Caco-2 (cell line): ENCODE results near the gene ECPAS. TPM values are rescaled to one million over a fixed set of nuclear protein-coding genes. Genes with fewer than 3 reads are reported as not detected.
"Not testable (repeated sequence)": the region's sequence is repeated elsewhere in the genome, so short reads cannot be mapped to it uniquely, and the experiment has no call there.

ENCODE experiments used
- BruUV-seq: library from RNA; stranded (reverse); fragments of 400-500 nt; replicated peaks from 2 replicates; lab custom pipeline; 2021; lab: Mats Ljungman, UMichigan
- CTCF ChIA-PET: fragments of 300-600 bp; sonication (Branson Sonifier 250); formaldehyde crosslinking; loops from one replicate; lab custom pipeline; 2022; ENCODE audit warnings: antibody characterized with exemption; lab: Charles Lee
- POLR2A ChIA-PET: fragments of 300-600 bp; sonication (Branson Sonifier 250); formaldehyde crosslinking; loops from one replicate; lab custom pipeline; 2022; ENCODE audit warnings: antibody characterized with exemption; lab: Charles Lee
- DNase-seq, 2 experiments: peaks; one replicate each; pipeline versions ENCODE4 v3.0.0 to v3.0.0-alpha.2; 2020 to 2022
- H3K27me3 ChIP-seq: replicated peaks from 2 replicates; pipeline ENCODE4 v1.6.0; 2011; ENCODE audit warnings: low read length; ENCODE audit not compliant: control insufficient read depth, insufficient read depth
- H3K36me3 ChIP-seq: 2 replicates; pipeline ENCODE4 v1.5.1; 2011; ENCODE audit warnings: low read length; ENCODE audit not compliant: control insufficient read depth, insufficient read depth
- H3K4me1 ChIP-seq: fragments of 250-450 bp; sonication (Bioruptor Pico); 2 replicates; pipeline ENCODE4 v1.5.1; 2020; ENCODE audit warnings: mild to moderate bottlenecking
- H3K4me3 ChIP-seq: 2 replicates; pipeline ENCODE4 v1.5.1; 2011; ENCODE audit warnings: low read depth, mild to moderate bottlenecking, control low read depth, low read length
- H3K9me3 ChIP-seq: fragments of 250-450 bp; sonication (Bioruptor Pico); 2 replicates; pipeline ENCODE4 v1.5.1; 2020; ENCODE audit warnings: mild to moderate bottlenecking, moderate library complexity
- H3K27ac Mint-ChIP-seq: one replicate; pipeline ENCODE4 v1.8.0; 2022; ENCODE audit warnings: mixed read lengths; ENCODE audit not compliant: unreplicated experiment
- H3K27me3 Mint-ChIP-seq: one replicate; pipeline ENCODE4 v1.8.0; 2022; ENCODE audit warnings: mixed read lengths; ENCODE audit not compliant: insufficient read depth, unreplicated experiment
- H3K36me3 Mint-ChIP-seq: one replicate; pipeline ENCODE4 v1.8.0; 2022; ENCODE audit warnings: mild to moderate bottlenecking, mixed read lengths; ENCODE audit not compliant: insufficient read depth, unreplicated experiment
- H3K4me1 Mint-ChIP-seq: one replicate; pipeline ENCODE4 v1.8.0; 2022; ENCODE audit warnings: low read depth, mixed read lengths; ENCODE audit not compliant: unreplicated experiment
- H3K4me3 Mint-ChIP-seq: one replicate; pipeline ENCODE4 v1.8.0; 2022; ENCODE audit warnings: mild to moderate bottlenecking, moderate library complexity, mixed read lengths; ENCODE audit not compliant: unreplicated experiment
- H3K9me3 Mint-ChIP-seq: one replicate; pipeline ENCODE4 v1.8.0; 2022; ENCODE audit warnings: mixed read lengths; ENCODE audit not compliant: unreplicated experiment
- intact Hi-C: fragments of 100-400 bp; cut with micrococcal nuclease; formaldehyde crosslinking; loops from one replicate; pipeline ENCODE4 v1.10.0; 2022; ENCODE audit not compliant: unreplicated experiment
- total RNA-seq: library from RNA; stranded (reverse); gene quantifications from 2 replicates; pipeline ENCODE4 v1.2.3, GENCODE V29; 2022
- TF ChIP-seq, protein P1 (sequence below), 2 experiments: fragments of 200-600 bp in 1 of 2; IDR thresholded peaks; 1 replicate in 1 of 2; 2 replicates in 1 of 2; pipeline versions ENCODE4 v1.5.1 to v1.8.0; 2011 to 2022; ENCODE audit warnings: antibody characterized with exemption in 1 of 2, control low read depth in 1 of 2, inconsistent platforms in 1 of 2, low read depth in 1 of 2, low read length in 1 of 2, mild to moderate bottlenecking in 1 of 2, moderate library complexity in 1 of 2; ENCODE audit not compliant: insufficient read depth in 1 of 2, severe bottlenecking in 1 of 2, unreplicated experiment in 1 of 2

ECPAS gene
- total RNA-seq, 1 experiment from 2014 or later: 77.0 TPM

DNA sequence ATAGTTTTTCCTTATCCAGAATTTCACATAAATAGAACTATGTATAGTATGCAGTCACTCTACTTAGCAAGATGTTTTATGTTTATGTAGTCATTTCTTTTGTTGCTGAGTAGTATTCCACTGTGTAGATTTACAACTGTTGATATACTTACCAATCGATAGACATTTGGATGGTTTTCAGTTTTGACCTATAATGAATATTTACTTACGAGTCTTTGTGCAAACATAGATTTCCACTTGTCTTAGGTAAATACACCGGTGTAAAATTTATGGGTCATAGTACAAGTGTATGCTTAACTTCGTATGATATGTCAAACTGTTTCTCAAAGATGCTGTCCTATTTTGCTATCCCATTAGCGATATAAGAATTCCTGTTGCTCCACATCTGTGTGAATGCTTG, 134.4 kb downstream of the ECPAS start:
- Histone ChIP-seq H3K27me3 (no peaks in the 10 kb centered on the region), H3K9me3 (no peaks in the 10 kb centered on the region), H3K4me3 (no peak overlapping the region), H3K4me1 (peaks cover 29% of the 10 kb centered on the region), H3K36me3 (no peaks in the 10 kb centered on the region)
- Mint-ChIP-seq H3K36me3 (peaks cover 6% of the 10 kb centered on the region), H3K9me3 (no peaks in the 10 kb centered on the region), H3K4me1 (peaks cover 30% of the 10 kb centered on the region), H3K27me3 (no peaks in the 10 kb centered on the region), H3K27ac (peak overlapping the region; percentile 15), H3K4me3 (peak overlapping the region; percentile 22)
- POLR2A ChIA-PET: no interaction called here
- intact Hi-C loops: no loop called here
- CTCF ChIA-PET: no interaction called here
- BruUV-seq: no TSS peak
- TF ChIP-seq, protein P1, sequence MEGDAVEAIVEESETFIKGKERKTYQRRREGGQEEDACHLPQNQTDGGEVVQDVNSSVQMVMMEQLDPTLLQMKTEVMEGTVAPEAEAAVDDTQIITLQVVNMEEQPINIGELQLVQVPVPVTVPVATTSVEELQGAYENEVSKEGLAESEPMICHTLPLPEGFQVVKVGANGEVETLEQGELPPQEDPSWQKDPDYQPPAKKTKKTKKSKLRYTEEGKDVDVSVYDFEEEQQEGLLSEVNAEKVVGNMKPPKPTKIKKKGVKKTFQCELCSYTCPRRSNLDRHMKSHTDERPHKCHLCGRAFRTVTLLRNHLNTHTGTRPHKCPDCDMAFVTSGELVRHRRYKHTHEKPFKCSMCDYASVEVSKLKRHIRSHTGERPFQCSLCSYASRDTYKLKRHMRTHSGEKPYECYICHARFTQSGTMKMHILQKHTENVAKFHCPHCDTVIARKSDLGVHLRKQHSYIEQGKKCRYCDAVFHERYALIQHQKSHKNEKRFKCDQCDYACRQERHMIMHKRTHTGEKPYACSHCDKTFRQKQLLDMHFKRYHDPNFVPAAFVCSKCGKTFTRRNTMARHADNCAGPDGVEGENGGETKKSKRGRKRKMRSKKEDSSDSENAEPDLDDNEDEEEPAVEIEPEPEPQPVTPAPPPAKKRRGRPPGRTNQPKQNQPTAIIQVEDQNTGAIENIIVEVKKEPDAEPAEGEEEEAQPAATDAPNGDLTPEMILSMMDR (IDR thresholded peaks at IDR 0.05; ENCODE audit: insufficient read depth in 1 of 2, low read depth in 1 of 2, low read length in 1 of 2, severe bottlenecking in 1 of 2, unreplicated experiment in 1 of 2): no peak
- DNase-seq: no peak

- H3K4me3 ChIP-seq: no peak overlapping the region
- TF ChIP-seq, protein P1 (IDR thresholded peaks at IDR 0.05; ENCODE audit: insufficient read depth in 1 of 2, low read depth in 1 of 2, low read length in 1 of 2, severe bottlenecking in 1 of 2, unreplicated experiment in 1 of 2): no peak
- intact Hi-C loops: no loop called here
- no peaks in the 10 kb centered on the region for H3K9me3 Mint-ChIP-seq
- no peaks in the 10 kb centered on the region for H3K27me3 ChIP-seq
- peaks cover 30% of the 10 kb centered on the region for H3K4me1 Mint-ChIP-seq
- no peaks in the 10 kb centered on the region for H3K27me3 Mint-ChIP-seq
- no peaks in the 10 kb centered on the region for H3K36me3 ChIP-seq
- CTCF ChIA-PET: no interaction called here
- DNase-seq: peak; percentile 52 to 59
- H3K4me1 ChIP-seq: peaks cover 29% of the 10 kb centered on the region
- H3K27ac Mint-ChIP-seq: peak overlapping the region; percentile 15
- peaks cover 6% of the 10 kb centered on the region for H3K36me3 Mint-ChIP-seq
- POLR2A ChIA-PET: no interaction called here
- H3K9me3 ChIP-seq: no peaks in the 10 kb centered on the region
- peak overlapping the region; percentile 14 for H3K4me3 Mint-ChIP-seq
- no TSS peak for BruUV-seq
These were observed 135.3 kb downstream of the ECPAS start for GRCh38 chr9:111348821-111349271.

DNA sequence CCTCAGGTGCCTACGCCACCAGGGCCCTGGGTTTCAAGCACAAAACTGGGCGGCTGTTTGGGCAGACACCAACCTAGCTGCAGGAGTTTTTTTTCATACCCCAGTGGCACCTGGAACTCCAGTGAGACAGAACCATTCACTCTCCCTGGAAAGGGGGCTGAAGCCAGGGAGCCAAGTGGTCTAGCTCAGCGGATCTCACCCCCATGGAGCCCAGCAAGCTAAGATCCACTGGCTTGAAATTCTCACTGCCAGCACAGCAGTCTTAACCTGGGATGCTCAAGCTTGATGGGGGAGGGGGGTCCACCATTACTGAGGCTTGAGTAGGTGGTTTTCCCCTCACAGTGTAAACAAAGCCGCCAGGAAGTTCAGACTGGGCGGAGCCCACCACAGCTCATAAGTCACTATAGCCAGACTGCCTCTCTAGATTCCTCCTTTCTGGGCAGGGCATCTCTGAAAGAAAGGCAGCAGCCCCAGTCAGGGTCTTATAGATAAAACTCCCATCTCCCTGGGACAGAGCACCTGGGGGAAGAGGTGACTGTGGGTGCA, 149.8 kb downstream of the ECPAS start:
- H3K27ac Mint-ChIP-seq, H3K4me1 Mint-ChIP-seq, H3K36me3 ChIP-seq, H3K9me3 Mint-ChIP-seq, H3K9me3 ChIP-seq, H3K36me3 Mint-ChIP-seq, H3K4me1 ChIP-seq, H3K4me3 Mint-ChIP-seq, DNase-seq, intact Hi-C loops, H3K27me3 ChIP-seq, CTCF ChIA-PET, H3K27me3 Mint-ChIP-seq, BruUV-seq, H3K4me3 ChIP-seq, POLR2A ChIA-PET: not testable (repeated sequence)
